Measurements from ENCODE around the gene KIAA0825.
"Not testable (repeated sequence)": the region's sequence is repeated elsewhere in the genome, so short reads cannot be mapped to it uniquely, and the experiment has no call there.

KIAA0825 gene

DNA sequence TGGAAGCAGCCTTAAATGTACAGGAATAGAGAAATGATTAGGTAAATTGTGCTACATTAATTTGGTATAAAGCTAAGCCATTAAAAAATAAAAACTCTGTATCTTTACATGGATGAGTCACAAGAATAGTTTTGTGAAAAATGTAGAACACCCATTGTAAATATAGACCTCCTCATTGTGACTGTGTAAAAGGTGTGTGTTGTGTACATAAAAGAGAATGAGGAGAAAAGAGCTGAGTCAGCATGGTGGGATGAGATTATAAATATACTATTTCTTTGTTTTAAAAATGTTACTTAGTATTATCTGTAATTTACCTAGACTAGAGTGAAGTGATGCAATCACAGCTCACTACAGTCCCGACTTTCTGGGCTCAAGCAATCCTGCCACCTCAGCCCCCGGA lies 250.5 kb downstream of the KIAA0825 start:
- DNase-seq: no peak

DNA sequence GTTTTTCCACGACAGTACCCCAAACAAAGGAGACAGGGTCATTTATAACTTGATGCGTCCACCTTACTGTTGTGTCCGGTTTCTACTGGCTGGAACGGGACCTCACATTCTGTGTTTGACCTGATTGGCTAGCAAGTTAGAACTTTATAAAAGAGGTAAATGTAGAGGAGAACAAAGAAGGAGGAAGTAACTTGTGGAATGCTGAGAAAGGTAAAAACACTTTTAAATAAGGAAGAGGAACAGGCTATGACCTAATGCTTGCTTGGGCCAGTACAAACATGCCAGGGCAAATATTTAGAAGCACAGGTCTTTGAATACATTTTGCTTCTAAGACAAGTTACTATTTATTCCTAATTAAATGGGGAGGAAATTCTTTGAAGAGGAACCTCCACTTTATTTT lies 251.6 kb downstream of the KIAA0825 start:
- no peak for DNase-seq

DNA sequence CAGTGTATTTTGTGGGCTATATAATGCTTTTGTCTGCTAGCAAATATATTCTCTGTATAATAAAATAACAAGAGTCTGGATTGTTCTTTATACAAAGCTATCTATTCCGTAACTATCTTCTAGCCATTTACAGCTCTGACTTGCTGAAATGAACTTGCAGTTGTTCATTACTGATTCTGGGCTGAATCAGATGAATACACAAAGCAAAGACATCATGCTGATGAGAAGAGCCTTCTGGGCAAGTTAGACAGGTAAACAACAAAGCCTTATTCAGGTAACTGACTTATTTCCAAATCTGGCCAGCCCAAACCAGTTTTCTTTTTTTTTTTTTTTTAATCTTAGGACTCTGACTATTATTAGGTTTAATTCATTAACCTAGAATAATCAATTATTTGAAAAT lies 255.5 kb downstream of the KIAA0825 start:
- no peak for DNase-seq

DNA sequence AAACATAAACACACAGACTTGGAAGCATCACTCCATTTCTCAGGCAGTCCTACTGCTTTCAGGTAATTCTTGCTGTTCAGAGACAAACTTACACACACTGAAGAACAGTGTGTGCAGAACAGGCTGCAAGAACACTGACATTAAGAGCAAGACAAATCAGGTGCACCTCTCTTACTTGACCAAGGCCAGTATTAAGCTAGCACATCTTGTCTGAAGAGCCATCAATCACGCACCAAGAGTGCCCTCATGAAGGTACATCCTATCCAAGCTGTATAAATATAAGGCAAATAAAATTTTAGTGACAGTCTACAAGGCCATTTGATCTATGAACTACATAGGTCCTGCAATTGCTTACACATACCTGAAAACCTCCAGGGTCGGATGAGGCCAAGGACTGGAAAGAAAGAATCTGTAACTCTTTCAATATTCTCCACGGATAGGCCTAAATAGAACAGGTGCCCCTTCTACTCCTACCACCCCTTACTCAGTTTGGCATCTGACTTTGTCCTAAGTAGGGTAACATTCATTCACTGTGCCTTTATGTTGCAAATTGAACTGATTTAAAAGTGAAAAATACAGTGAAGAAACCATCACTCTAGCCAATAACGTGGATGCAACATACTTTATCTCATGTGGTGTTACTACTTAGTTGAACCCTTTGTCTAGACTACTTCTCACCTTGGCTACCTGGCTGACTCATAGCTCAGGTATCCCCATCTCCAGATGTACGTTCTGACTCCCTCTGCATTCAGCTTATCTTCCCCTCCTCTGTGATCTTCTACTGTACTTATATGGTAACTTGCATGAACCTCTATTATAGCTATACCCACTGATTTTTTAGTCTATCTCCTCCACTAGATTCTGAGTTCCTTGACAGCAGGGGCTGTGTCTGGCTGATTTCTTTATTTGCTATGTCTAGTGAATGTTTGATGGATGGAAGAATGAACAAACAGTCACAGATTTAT lies 256.3 kb downstream of the KIAA0825 start:
- DNase-seq: peak; percentile 63

DNA sequence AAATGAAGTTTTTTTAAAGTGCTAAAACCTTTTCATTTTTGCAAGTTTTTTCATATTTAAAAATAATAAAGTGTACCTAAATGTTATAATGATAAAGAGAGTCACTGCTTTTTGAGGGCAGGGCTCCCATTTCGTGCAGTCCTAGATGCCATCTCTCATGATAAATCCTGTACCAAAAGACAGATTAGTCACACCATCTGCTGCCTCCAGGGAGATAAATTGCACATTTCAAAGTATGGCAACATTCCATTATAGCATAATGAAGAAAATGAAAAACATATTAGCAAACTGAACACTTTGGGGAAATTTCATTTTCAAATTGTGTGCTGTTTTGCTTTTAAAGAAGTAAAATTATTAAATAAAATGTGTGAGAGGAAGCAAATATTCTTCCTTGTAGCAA lies 257.2 kb downstream of the KIAA0825 start:
- no peak for DNase-seq

DNA sequence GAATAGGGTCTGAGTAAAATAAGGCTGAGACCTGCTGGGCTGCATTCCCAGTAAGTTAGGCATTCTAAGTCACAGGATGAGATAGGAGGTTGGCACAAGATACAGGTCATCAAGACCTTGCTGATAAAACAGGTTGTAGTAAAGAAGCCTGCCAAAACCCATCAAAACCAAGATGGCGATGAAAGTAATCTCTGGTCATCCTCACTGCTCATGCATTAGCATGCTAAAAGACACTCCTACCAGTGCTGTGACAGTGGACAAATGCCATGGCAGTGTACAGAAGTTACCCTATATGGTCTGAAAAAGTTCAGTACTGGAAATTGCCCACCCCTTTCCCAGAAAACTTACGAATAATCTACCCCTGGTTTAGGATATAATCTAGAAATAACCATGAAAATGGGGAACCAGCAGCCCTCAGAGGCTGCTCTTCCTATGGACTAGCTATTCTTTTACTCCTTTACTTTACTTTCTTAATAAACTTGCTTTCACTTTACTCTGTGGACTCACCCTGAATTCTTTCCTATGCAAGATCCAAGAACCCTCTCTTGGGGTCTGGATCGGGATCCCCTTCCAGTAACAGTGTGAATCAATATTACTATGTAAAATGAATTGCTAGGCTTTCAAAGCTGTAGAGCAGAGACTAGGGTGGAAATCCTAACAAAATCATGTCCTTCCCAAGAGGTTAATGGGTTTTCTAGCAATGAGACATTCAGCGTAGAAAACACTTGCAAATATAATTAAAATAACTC lies 257.8 kb downstream of the KIAA0825 start:
- DNase-seq: no peak

DNA sequence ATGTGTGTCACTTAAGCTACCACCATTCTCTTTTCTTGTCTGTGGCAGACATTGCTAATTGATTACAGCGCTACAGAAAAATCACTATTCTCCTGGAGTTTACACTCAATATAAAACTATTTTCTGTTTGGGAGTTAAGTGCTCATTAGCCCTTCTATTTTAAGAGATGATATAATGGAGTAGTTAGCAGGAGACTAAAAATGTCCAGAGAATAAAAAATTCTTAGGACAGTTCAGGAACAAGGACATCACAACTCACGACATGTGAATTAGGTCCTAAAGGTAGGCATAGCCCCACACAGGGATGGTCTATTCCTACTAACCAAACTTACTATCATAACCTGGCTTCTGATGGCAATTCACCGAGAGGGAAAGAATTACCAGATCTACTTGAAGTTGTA lies 258.5 kb downstream of the KIAA0825 start:
- DNase-seq: no peak

DNA sequence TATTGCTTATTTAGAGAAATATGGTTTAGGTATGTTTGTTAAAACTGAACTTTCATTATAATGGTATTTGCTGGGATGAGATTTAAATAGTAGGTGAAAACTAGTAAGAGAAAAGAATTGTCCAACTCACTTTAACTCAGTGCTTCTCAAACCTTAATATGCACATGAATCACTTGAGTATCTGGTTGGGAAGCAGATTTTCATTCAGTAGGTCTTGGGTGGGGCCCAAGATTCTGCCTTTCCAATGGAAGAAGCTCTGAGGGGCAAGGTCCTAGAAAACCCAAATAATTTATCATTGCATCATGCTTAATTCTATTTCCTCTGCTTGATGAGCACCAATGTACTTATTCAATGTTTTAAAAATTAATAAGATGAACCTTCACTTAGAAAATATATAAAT lies 262.6 kb downstream of the KIAA0825 start:
- no peak for DNase-seq

DNA sequence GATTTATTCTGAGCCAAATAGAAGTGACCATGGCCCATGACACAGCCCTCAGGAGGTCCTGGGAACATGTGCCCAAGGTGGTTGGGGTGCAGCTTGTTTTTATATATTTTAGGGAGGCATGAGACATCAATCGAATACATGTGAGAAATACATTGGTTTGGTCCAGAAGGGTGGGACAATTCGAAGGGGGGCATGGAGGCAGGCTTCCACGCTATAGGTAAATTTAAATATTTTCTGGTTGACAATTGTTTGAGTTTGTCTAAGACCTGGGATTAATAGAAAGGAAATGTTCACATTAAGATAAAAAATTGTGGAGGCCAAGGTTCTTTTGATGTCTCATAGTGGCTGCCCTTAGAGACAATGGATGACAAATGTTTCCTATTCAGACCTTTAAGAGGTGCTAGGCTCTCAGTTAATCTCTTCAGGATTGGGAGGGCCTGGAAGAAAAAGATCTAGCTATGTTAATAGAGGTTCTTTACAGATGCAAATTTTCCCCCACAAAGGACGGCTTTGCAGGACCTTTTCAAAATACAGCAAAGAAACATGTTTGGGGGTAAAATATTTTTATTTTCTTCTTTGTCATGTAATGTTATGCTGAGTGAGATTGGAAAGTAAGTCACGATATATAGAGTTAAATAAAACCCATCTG lies 263.4 kb downstream of the KIAA0825 start:
- DNase-seq: not testable (repeated sequence)

DNA sequence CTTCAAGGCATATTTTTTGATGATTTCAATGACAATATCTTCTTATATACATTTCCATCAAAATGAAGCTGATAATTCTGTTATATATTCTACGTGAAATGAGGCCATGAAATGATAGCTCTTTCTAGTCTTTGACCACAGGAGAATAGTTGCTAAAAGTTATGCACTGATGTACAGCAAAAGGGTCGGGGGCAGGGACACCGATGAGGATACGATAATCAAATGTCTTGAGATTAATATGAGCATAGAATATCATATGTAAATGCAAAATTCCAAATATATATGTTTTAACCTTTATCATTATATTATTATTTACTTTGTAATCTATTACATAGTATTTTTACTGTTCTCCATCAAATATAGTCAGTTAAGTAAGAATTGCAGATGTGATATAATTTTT lies 264.8 kb downstream of the KIAA0825 start:
- DNase-seq: no peak

DNA sequence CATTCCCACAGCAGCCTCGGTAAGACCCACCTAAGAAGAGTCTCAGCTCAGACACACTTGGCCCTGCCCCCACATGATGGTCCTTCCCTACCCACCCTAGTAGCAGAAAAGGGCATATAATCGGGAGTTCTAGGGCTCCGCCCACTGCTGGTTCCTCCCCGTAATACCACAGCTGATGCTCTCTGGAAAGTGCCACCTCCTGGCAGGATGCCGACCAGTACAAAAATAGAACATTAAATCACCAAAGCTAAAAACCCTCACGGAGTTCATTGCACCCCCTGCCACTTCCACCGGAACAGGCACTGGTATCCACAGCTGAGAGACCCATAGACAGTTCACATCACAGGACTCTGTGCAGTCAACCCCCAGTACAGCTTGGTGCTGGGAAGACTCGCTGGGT lies 271.3 kb downstream of the KIAA0825 start:
- no peak for DNase-seq

DNA sequence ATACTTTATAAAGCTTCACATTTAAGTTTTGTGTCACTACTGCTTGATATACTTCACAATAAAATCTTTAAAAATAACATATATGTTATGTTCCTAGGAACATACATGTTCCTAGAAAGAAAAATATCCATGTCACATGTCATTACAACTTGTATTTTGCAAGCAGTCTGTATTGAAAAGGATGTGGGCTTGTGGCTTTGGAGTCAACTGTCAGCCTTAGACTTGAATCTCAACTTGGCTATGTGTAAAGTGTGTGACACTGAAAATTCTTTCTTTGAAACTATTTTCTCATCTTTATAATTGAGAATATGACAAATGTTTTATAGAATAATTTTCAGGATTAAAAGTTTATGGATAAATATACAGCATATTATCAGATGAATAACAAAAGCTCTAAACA lies 273.1 kb downstream of the KIAA0825 start:
- DNase-seq: no peak

DNA sequence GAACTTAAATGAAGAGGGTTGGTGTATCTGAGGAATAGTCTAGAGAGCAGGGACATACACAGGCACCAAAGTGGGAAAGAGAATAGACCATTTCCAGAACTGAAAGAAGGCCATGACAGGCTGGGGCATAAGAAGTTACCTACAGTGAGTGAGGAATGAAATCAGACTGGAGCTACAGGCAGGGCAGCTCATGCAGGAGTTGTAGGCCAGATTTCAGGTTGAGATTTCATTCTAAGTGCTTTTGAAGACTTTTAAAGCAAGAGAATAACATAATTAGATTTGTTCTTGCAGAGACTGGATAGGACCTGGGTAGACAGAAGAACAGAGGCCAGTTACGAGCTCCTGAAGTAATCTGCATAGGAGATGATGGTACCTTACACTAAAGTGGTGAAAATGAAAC lies 280.8 kb downstream of the KIAA0825 start:
- no peak for DNase-seq

DNA sequence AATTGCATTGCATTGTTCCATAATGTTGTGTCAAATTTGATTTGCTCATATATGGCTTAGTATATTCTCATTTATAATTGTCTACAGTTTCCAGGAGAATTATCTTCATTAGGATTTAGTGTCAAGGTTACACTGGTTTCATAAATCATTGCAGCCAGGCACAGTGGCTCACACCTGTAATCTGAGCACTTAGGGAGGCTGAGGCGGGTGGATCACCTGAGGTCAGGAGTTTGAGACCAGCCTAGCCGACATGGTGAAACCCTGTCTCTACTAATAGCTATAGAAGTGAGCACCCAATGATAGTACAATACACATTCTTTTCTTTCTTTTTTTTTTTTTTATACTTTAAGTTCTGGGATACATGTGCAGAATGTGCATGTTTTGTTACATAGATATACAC lies 282.5 kb downstream of the KIAA0825 start:
- DNase-seq: no peak

DNA sequence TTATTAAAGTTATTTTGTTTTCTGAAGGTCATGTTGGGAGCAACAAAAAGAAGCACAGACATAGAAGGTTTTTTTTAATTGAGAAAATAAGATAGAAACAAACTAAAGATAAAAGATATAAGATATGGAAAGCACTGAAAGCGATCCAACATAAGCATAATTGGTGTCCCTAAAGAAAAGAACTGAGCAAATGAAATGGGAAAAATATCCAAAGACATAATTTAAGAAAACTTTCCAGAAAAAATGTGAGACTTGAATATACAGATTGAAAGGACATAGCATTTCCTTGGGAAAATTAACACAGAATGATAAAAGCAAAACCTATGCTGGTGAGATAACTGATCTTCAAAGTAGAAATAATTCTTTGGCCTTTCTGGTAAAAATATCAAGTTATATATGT lies 289.3 kb downstream of the KIAA0825 start:
- DNase-seq: no peak

DNA sequence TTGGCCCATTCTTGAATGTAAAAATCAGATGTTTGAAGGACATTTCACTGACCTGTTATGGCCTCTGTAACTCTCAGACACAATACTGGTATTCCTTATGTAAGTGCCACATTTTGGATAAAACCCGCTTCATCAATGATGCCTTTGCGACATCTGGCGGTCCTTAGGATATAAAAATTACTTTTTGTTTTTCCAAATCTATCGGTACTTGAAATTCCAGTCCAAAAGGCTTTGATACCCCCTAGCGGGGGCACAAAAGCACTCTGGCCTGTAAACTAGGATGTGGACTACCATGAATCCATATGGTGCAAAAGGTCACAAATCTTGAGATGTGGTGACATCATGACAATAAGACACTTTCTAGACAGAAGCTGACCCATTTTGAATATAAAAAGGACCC lies 291.8 kb downstream of the KIAA0825 start:
- no peak for DNase-seq

DNA sequence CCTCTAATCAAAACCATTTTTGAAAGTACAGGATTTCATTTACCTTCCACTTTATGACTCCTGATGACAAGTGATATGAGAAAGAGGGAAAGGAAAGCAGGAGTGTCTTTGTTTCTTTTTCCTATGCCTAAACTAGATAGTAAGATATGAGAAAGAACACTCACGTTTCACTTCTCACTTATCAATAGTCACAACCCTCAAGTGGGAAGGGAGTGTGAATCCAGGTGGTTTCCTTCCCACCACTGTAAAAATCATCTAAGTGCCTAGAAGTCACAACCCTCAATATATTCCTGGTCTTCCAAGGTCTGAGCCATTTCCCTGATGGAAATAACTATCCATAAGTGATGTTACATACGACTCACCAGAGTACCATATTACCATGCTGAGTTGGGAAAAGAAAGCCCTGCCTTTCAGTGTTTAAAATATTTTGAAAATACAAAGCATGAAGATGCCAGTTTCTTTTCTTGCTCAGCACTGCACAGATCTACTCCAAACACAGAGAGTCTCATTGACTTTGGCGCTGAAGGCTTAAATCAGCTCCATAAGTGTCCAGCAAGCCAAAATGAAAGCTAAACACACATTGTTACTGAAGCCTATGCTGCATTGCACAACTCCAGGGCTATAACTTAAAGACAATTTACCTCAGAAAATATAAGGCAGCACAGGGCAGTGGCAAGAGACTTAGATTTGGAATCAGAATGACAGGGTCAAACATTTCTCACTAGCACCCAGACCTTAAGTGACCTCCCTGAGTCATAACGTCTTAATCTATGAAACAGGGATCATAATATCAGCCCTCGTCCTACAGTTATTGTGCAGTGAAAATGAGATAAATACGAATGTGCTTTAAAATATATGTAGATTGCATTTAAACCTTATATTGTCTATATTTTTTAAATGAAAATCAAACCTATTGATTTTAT lies 301.2 kb downstream of the KIAA0825 start:
- DNase-seq: no peak

DNA sequence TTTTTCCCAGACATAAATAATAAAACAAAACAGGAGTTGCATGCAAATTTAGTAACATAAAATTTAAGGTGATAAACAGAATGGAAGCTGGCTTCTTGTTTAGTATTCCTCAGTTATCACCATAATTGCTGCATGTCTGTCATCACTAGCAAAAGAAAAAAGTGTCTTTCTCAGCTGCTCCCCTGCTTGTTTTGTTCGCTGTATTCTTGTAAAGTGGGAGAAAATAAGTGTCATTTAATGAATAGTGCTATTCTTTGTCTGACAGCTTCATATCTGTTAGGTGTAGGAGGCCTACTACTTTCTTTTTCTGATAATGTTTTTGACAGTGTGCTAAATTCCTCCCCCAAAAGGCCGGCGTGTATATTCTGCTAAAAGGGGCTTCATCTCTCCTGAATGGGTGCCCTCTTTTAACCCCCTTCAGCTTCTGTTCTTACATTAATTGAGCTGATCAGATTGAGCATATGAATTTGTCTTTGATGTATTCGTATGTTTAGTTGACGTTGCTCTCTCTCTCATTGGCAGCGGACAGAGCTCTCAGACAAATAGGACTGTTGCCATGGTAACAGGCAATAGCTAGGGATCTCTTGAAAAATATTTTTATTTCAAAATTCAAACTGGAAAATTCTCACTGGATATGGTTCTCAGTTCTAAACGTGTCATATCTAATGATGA lies 303.8 kb downstream of the KIAA0825 start:
- DNase-seq: no peak

DNA sequence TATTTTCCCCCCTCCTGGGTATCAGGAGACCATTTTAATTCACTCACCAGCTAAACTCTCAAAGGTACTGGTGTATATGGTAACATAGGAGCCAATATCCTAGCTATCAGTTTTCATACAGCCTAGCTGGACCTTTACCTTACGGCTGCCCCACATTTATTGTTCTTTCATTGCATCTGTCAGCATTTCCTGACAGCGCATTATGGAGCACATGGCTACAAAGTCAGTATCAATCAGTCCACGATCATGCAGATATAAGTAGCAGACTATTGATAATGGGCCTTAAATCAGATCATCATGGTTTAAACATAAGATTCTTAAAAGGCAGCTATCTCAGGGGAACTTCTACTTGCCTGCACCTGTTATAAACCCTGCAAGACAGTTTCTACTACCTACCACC lies 304.7 kb downstream of the KIAA0825 start:
- no peak for DNase-seq

DNA sequence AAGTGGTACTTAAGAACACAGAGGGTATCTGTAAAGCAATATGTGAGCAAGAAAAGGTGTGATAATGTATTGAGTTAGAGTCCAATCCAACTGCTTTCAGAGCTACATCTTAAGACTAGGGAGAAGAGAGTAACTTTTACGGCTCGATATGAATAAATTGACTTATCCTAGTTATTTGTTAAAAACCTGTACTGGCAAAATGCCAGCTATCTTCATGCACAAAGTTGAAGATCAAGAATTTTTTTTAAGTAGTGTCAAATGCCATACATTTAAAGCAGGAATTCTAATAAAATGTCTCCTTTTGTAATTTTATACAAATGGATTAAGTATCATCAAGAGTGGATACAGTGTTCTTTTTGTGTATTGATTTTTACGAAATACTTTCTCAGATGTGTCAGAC lies 305.2 kb downstream of the KIAA0825 start:
- DNase-seq: no peak

DNA sequence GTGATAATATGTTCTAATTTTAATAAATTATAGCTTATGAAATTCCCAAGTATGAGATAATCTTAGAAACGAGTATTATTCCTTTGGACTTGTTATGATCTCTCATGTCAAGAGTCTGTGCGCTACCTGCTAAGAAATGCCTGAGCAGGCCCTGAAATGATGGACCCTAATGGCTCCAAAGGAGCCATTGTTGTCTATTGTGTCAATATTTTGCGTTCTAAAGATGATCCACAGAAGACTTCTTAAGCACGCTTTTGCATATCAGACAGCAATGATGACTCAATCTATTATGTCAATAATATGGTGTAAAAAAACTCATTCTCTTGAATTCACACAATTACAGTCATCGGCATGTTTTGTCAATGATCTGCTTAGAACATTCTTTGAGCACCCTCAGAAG lies 306.1 kb downstream of the KIAA0825 start:
- no peak for DNase-seq

DNA sequence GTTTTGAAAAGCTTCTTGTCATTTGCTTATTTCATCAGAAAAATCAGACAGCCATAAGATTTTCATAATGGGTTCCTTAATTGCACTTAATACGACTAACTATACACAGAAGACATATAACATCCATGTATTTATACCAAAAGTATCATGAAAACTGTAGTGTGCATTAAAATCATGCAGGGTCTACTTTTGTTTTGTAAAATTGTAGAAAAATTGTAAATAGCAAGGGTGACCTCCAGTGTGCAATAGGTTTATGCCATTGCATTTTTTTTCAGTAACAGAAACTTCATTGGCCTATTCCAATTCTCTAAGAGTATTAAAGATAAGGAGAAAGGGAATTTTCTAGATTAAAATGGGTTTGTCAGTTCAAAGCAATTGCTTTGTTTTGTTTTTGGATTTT lies 307.6 kb downstream of the KIAA0825 start:
- no peak for DNase-seq

Data from islet precursor cell (in vitro differentiated cells).